PFSK-1 (cell line): ENCODE measurements around the gene PLSCR3.
A peak's percentile ranks its signal among the peaks of the same experiment; 100 is the strongest.

Experiments used
- FOXP2 ChIP-seq: optimal IDR thresholded peaks from 2 replicates; pipeline ENCODE3; 2011; ENCODE audit warnings: borderline replicate concordance, control low read depth, inconsistent platforms; ENCODE audit not compliant: insufficient read depth; ENCODE audit errors: extremely low read length, extremely low read depth
- POLR2AphosphoS5 ChIP-seq: IDR thresholded peaks from 2 replicates; pipeline ENCODE4 v1.6.1; 2012; ENCODE audit warnings: low read depth, mild to moderate bottlenecking, control low read depth, low read length, moderate library complexity
- REST ChIP-seq, 2 experiments: IDR thresholded peaks; 2 replicates each; pipeline versions ENCODE4 v1.6.1 to v1.8.0; 2011 to 2012; ENCODE audit warnings: low read depth in 2 of 2, low read length in 2 of 2, control low read depth in 1 of 2, inconsistent platforms in 1 of 2, mild to moderate bottlenecking in 1 of 2, moderate library complexity in 1 of 2; ENCODE audit not compliant: insufficient read depth in 1 of 2
- SIN3A ChIP-seq: IDR thresholded peaks from 2 replicates; pipeline ENCODE4 v1.6.1; 2012; ENCODE audit warnings: mild to moderate bottlenecking, low read length, moderate library complexity, borderline replicate concordance; ENCODE audit not compliant: insufficient read depth
- TAF1 ChIP-seq: IDR thresholded peaks from 2 replicates; pipeline ENCODE4 v1.6.1; 2012; ENCODE audit warnings: low read length, control low read depth, borderline replicate concordance; ENCODE audit not compliant: insufficient read depth

PLSCR3 gene

GRCh38 chr17:7407082-7407481 is 12.8 kb upstream of the PLSCR3 start:
- TF ChIP-seq REST (IDR thresholded peaks at IDR 0.05; ENCODE audit: insufficient read depth in 1 of 2, low read depth in 2 of 2, low read length in 2 of 2): no peak
- no peak for TF ChIP-seq SIN3A
- no peak for TF ChIP-seq POLR2AphosphoS5
- no peak for TF ChIP-seq FOXP2
- no peak for TF ChIP-seq TAF1

GRCh38 chr17:7406235-7406825 is 12.0 kb upstream of the PLSCR3 start:
- TF ChIP-seq SIN3A: no peak
- TF ChIP-seq REST (IDR thresholded peaks at IDR 0.05; ENCODE audit: insufficient read depth in 1 of 2, low read depth in 2 of 2, low read length in 2 of 2): no peak
- no peak for TF ChIP-seq FOXP2

GRCh38 chr17:7405350-7406234 is 11.3 kb upstream of the PLSCR3 start:
- no peak for TF ChIP-seq FOXP2
- no peak for TF ChIP-seq REST (IDR thresholded peaks at IDR 0.05; ENCODE audit: insufficient read depth in 1 of 2, low read depth in 2 of 2, low read length in 2 of 2)
- no peak for TF ChIP-seq POLR2AphosphoS5
- TF ChIP-seq TAF1: no peak
- TF ChIP-seq SIN3A: no peak

GRCh38 chr17:7404737-7405349 is 10.5 kb upstream of the PLSCR3 start:
- TF ChIP-seq POLR2AphosphoS5 (0 out of 2 replicates have a peak, but pooled peaks have one; percentile 50), FOXP2 (no peak), TAF1 (no peak), REST (IDR thresholded peaks at IDR 0.05; ENCODE audit: insufficient read depth in 1 of 2, low read depth in 2 of 2, low read length in 2 of 2) (no peak), SIN3A (no peak)
